ENCODE measurements around the gene MVD.

The MVD gene

GRCh38 chr16:88697116-88697830, 34.4 kb upstream of the MVD start:
- no peak for DNase-seq (ENCODE audit: low read depth)

GRCh38 chr16:88696441-88696840, 33.5 kb upstream of the MVD start:
- DNase-seq (ENCODE audit: low read depth), result no peak

DNA sequence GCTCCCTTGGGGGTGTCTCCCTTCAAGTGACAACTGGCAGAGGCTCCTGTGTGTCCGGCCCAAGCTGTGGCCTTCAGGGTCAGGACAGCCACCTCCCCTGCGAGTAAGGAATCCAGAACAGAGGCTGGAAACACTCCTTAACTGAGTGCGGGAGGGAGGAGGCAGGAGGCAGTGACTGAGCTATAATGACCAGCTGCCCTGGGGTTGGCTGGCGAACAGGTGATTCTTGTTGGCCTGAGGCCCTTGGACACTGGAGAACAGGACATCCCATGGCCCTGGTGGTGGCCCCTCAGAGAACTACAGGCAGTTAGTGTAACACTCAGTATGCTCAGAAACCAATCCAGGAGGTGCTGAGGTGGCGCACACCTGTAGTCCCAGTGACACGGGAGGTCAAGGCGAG, 32.9 kb upstream of the MVD start:
- no peak for DNase-seq (ENCODE audit: low read depth)

DNA sequence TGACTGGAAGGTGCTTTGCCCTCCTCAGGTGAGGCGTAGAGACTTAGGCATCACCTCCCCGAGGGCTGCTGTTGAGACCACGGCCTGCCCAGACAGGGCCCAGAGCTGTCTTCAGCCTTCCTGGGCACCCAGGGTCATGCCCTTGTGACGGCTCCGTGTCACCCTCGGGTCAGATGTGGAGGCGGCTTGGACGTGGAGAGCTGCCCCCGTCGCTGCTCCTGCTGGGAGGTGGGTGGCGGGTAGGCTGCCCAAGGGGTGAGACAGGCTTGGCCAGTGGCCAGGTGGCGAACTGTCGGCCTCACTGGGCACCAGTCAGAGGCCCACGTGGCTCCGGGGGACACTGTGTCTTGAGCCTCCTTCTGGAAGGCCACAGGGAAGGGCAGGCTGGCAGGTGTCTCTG, 32.3 kb upstream of the MVD start:
- DNase-seq (ENCODE audit: low read depth), result no peak

- no peak for DNase-seq (ENCODE audit: low read depth)
Measured at GRCh38 chr16:88694221-88695087, 31.6 kb upstream of the MVD start.

- DNase-seq (ENCODE audit: low read depth), result no peak
Measured at GRCh38 chr16:88693420-88694177, 30.7 kb upstream of the MVD start.

DNA sequence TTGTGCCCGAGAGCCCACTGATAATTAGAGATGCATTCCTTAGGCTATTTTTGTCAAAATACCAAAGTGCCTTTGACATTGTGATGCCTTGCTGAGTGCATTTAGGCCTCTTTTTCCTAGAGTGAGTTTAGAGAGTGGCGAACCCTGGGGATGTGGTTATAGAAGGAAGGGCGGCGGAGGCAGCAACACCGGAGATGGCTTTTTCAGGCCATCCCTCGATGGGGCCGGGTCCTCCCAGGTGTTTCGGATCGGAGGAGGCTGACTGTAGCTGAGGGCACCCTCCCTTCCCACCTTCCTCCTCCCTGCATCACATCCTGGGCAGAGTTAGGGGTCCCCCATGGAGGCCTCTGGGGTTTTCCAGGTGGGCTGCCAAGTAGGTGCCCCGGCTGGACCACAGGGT, 30.0 kb upstream of the MVD start:
- DNase-seq (ENCODE audit: low read depth), result no peak

GRCh38 chr16:88691924-88692560, 29.2 kb upstream of the MVD start:
- DNase-seq (ENCODE audit: low read depth), result no peak

GRCh38 chr16:88691129-88691813, 28.4 kb upstream of the MVD start:
- no peak for DNase-seq (ENCODE audit: low read depth)

GRCh38 chr16:88690341-88691128, 27.6 kb upstream of the MVD start:
- DNase-seq (ENCODE audit: low read depth), result no peak

- DNase-seq (ENCODE audit: low read depth), result no peak
Measured at GRCh38 chr16:88688013-88688778, 25.3 kb upstream of the MVD start.

GRCh38 chr16:88687676-88688012, 24.8 kb upstream of the MVD start:
- no peak for DNase-seq (ENCODE audit: low read depth)

DNA sequence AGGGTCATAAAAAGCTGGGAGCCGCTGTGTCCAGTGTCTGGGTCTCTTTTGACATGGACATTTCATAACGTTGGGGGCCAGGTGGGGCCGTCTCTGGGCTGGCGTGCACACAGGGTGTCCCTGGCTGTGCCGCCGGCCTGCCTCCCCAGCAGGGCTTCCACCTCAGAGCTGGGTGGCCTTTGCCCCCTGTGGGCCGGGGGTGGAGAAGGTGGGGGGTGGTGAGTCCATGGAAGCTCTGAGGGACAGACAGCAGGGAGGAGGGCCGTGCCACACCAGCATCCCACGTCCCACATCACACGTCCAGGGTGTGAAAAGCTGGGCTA, 24.3 kb upstream of the MVD start:
- no peak for DNase-seq (ENCODE audit: low read depth)

GRCh38 chr16:88686439-88687253, 23.8 kb upstream of the MVD start, which contains the start of gene SNAI3:
Gene SNAI3, minus strand, starts transcription at chr16:88686507. Its CDS starts 101 bp downstream, at chr16:88686406.
- DNase-seq (ENCODE audit: low read depth), result peak; percentile 71

- DNase-seq (ENCODE audit: low read depth), result no peak
Measured at GRCh38 chr16:88686062-88686438, 23.2 kb upstream of the MVD start.

DNA sequence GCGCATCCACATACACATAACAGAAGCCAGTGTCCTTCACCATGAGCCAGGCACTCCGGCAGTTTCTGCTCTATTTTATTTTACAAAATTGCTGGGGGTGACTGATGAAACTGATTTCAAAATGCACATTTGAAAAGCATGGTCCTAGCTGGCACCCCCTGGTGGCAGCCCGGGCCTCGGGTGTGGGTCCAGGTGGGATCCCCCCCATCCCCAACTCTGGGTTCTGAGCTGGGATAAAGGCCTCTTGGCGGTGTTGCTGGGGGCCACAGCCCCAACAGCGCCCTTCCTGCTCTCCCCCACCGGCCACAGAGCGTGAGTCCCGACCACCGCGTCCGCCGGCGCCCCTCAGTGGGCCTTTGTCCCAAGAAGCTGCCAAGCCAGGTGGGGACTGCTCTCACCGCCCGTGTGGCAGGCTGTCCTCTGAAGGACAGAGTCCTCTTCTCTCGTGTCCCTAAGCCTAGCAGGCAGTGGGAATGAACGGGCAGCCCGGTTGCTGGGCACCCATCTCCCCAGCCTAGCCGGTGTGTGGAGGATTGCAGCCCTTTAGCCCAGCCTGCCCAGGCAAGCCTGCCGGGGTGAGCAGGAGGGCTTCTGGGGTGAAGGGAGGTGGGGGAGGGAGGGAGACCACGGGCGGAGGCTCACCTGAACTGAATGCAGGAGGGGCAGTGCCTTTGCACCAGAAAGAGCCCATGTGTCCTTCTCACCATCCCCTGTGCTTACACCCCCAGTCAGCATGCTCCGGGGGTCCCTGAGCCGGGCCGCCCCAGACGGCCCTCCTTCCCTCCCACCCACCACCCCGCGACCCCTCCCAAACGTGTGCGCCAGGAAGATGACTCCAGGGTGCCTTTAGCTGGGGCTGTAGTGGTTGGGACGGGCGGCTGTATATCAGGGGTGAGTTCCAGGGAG, 22.5 kb upstream of the MVD start:
- DNase-seq (ENCODE audit: low read depth), result no peak

- DNase-seq (ENCODE audit: low read depth), result no peak
Measured at GRCh38 chr16:88684569-88685155, 21.8 kb upstream of the MVD start.
